SK-N-SH (cell line): ENCODE measurements around the gene CD6. TPM values are rescaled to one million over a fixed set of nuclear protein-coding genes. Genes with fewer than 3 reads are reported as not detected.

Experiments used
- CTCF ChIA-PET: fragments of 300-600, 350-600 bp; formaldehyde crosslinking; extraction: SDS; loops from one replicate; lab custom pipeline; 2021; lab: Yijun Ruan, JAX
- POLR2A ChIA-PET: fragments of 350-600 bp; sonication (Branson Sonifier 250); formaldehyde crosslinking; extraction: SDS; loops from one replicate; lab custom pipeline; 2020; ENCODE audit warnings: antibody characterized with exemption, inconsistent platforms; lab: Yijun Ruan, JAX
- DNase-seq: peaks from one replicate; pipeline ENCODE4 v3.0.0; 2012
- H2AFZ ChIP-seq: fragments of 200-600 bp; sonication (generic); 2 replicates; pipeline ENCODE4 v1.8.1; 2016; ENCODE audit warnings: antibody characterized with exemption, mild to moderate bottlenecking, low read depth
- H3F3A ChIP-seq: fragments of 200-600 bp; sonication (generic); replicated peaks from 2 replicates; pipeline ENCODE3; 2016; ENCODE audit warnings: antibody characterized with exemption, mild to moderate bottlenecking; ENCODE audit not compliant: insufficient read depth
- H3K27ac ChIP-seq, 2 experiments: fragments of 200-500 bp in 1 of 2; fragments of 200-600 bp in 1 of 2; sonication (Bioruptor generic) in 1 of 2; sonication (generic), shearing (Covaris generic) in 1 of 2; 2 replicates each; pipeline versions ENCODE4 v1.5.1 to v1.6.1; 2014 to 2016; ENCODE audit warnings: low read depth in 2 of 2, inconsistent platforms in 1 of 2, low read length in 1 of 2, mild to moderate bottlenecking in 1 of 2, mixed read lengths in 1 of 2
- H3K27me3 ChIP-seq: fragments of 200-600 bp; sonication (generic), shearing (Covaris generic); 2 replicates; pipeline ENCODE4 v1.6.1; 2016; ENCODE audit warnings: mixed run types; ENCODE audit not compliant: insufficient read depth
- H3K36me3 ChIP-seq, 2 experiments: fragments of 200-500 bp in 1 of 2; fragments of 200-600 bp in 1 of 2; sonication (Bioruptor generic) in 1 of 2; sonication (generic) in 1 of 2; replicated peaks in 1 of 2; 2 replicates each; pipeline versions ENCODE3 to v1.5.1; 2014 to 2016; ENCODE audit warnings: low read length in 1 of 2, mild to moderate bottlenecking in 1 of 2; ENCODE audit not compliant: insufficient read depth in 2 of 2, control insufficient read depth in 1 of 2
- H3K4me1 ChIP-seq, 2 experiments: fragments of 200-500 bp in 1 of 2; fragments of 200-600 bp in 1 of 2; sonication (Bioruptor generic) in 1 of 2; sonication (generic), shearing (Covaris generic) in 1 of 2; 2 replicates each; pipeline versions ENCODE4 v1.5.1 to v1.6.1; 2014 to 2016; ENCODE audit warnings: low read depth in 1 of 2, low read length in 1 of 2, mixed run types in 1 of 2; ENCODE audit not compliant: insufficient read depth in 2 of 2, control insufficient read depth in 1 of 2
- H3K4me2 ChIP-seq: fragments of 200-600 bp; sonication (generic), shearing (Covaris generic); 2 replicates; pipeline ENCODE4 v1.6.1; 2017; ENCODE audit warnings: mixed run types
- H3K4me3 ChIP-seq, 2 experiments: fragments of 200-500 bp in 1 of 2; fragments of 200-600 bp in 1 of 2; sonication (Bioruptor generic) in 1 of 2; sonication (generic), shearing (Covaris generic) in 1 of 2; 2 replicates each; pipeline versions ENCODE4 v1.5.1 to v1.8.1; 2014 to 2016; ENCODE audit warnings: low read depth in 2 of 2, inconsistent platforms in 1 of 2, low read length in 1 of 2, mild to moderate bottlenecking in 1 of 2, mixed read lengths in 1 of 2, moderate library complexity in 1 of 2
- H3K79me2 ChIP-seq: fragments of 200-600 bp; sonication (generic); 2 replicates; pipeline ENCODE4 v1.8.1; 2017; ENCODE audit warnings: mild to moderate bottlenecking; ENCODE audit not compliant: insufficient read depth
- H3K9ac ChIP-seq: fragments of 200-600 bp; sonication (generic); 2 replicates; pipeline ENCODE4 v1.6.1; 2017; ENCODE audit warnings: mixed run types
- H3K9me2 ChIP-seq: fragments of 200-600 bp; sonication (generic); 2 replicates; pipeline ENCODE4 v1.6.1; 2017; ENCODE audit warnings: mixed run types
- H3K9me3 ChIP-seq: fragments of 200-600 bp; sonication (generic); 2 replicates; pipeline ENCODE4 v1.6.1; 2017; ENCODE audit warnings: mixed run types, mild to moderate bottlenecking, moderate library complexity
- H4K20me1 ChIP-seq: fragments of 200-600 bp; sonication (generic); 2 replicates; pipeline ENCODE4 v1.6.1; 2017; ENCODE audit warnings: mild to moderate bottlenecking, mixed run types; ENCODE audit not compliant: insufficient read depth
- FOXM1 ChIP-seq: IDR thresholded peaks from 2 replicates; pipeline ENCODE4 v1.4.0; 2012; ENCODE audit warnings: low read depth, mild to moderate bottlenecking
- MAX ChIP-seq: IDR thresholded peaks from 2 replicates; pipeline ENCODE4 v1.4.0; 2012; ENCODE audit warnings: low read depth
- POLR2AphosphoS5 ChIP-seq: IDR thresholded peaks from 2 replicates; pipeline ENCODE4 v1.6.1; 2012; ENCODE audit warnings: low read depth, low read length
- REST ChIP-seq: IDR thresholded peaks from 2 replicates; pipeline ENCODE4 v1.6.1; 2012; ENCODE audit warnings: mild to moderate bottlenecking, low read depth, low read length, moderate library complexity
- RXRA ChIP-seq: IDR thresholded peaks from 2 replicates; pipeline ENCODE4 v1.4.0; 2012; ENCODE audit warnings: low read depth, mild to moderate bottlenecking, borderline replicate concordance
- SIN3A ChIP-seq: IDR thresholded peaks from 2 replicates; pipeline ENCODE4 v1.6.1; 2012; ENCODE audit warnings: low read depth, mild to moderate bottlenecking, low read length, moderate library complexity, borderline replicate concordance
- SMC3 ChIP-seq: IDR thresholded peaks from 2 replicates; pipeline ENCODE4 v1.6.1; 2012; ENCODE audit warnings: low read depth, low read length, improper control_type of control experiment
- TEAD4 ChIP-seq: IDR thresholded peaks from 2 replicates; pipeline ENCODE4 v1.4.0; 2012; ENCODE audit warnings: mild to moderate bottlenecking, borderline replicate concordance; ENCODE audit not compliant: insufficient read depth
- ZBTB33 ChIP-seq: IDR thresholded peaks from 2 replicates; pipeline ENCODE4 v1.4.0; 2012; ENCODE audit warnings: low read depth, borderline replicate concordance
- WGBS: methylation state at CpG from one replicate; pipeline ENCODE4 v1.1.6; 2017; ENCODE audit warnings: low lambda C conversion rate; 5-methylcytosine and 5-hydroxymethylcytosine counted together
- polyA plus RNA-seq, 3 experiments: library from polyadenylated mRNA; depleted of rRNA; stranded (reverse); fragments of >200 nt; gene quantifications; 2 replicates each; pipeline ENCODE4 v1.2.3, GENCODE V29; 2012

Gene CD6
- polyA plus RNA-seq, 1 of the 3 experiments (the other 2 are of a cell fraction), result not detected

- TF ChIP-seq ZBTB33, result no peak
- no peak for TF ChIP-seq FOXM1
- TF ChIP-seq REST, result no peak
- TF ChIP-seq TEAD4, result no peak
- TF ChIP-seq MAX, result no peak
- TF ChIP-seq, all 33 proteins: peak for 0
Measured at GRCh38 chr11:60970890-60971289, 590 bp upstream of the CD6 start (continued).

GRCh38 chr11:60972182-60973030, 926 bp downstream of the CD6 start:
- POLR2A ChIA-PET, result no interaction called here
- H3K4me3 ChIP-seq, result no peak overlapping the region
- no peak overlapping the region for H3K27ac ChIP-seq
- H3K27me3 ChIP-seq, result peaks cover 4% of the 10 kb centered on the region; the same call in 1 of the 2 replicates
- DNase-seq, result no peak
- WGBS, result 64% methylated on average over 6 of the region's 15 CpGs
- no peak for TF ChIP-seq MAX
- no peak for TF ChIP-seq SMC3
- no peak for TF ChIP-seq RXRA
- no peak for TF ChIP-seq ZBTB33
- TF ChIP-seq POLR2AphosphoS5, result no peak
- no peak for TF ChIP-seq SIN3A
- TF ChIP-seq, all 33 proteins: peak for 0
- Histone ChIP-seq H3K4me1 (peaks cover 0 to 12% of the 10 kb centered on the region in 2 experiments; a peak in 1 of 4 replicates), H3F3A (no peaks in the 10 kb centered on the region), H3K4me2 (no peak overlapping the region), H3K9me2 (no peaks in the 10 kb centered on the region), H4K20me1 (no peaks in the 10 kb centered on the region), H3K36me3 (no peaks in the 10 kb centered on the region), H3K9me3 (no peaks in the 10 kb centered on the region), H3K79me2 (no peaks in the 10 kb centered on the region), H3K9ac (no peak overlapping the region), H2AFZ (no peak overlapping the region)
- CTCF ChIA-PET, result no interaction called here
